Endothelial cell of umbilical vein (primary cell): ENCODE data around the gene KIF4A. TPM values are rescaled to one million over a fixed set of nuclear protein-coding genes. Genes with fewer than 3 reads are reported as not detected.

Experiments used
- BruUV-seq: library from RNA; stranded (reverse); fragments of 400-500 nt; replicated peaks from 2 replicates; lab custom pipeline; 2021; lab: Mats Ljungman, UMichigan
- CTCF ChIA-PET: fragments of 300-600, 350-600 bp; sonication (Branson Sonifier 250); formaldehyde crosslinking; loops from one replicate; lab custom pipeline; 2021; ENCODE audit warnings: antibody characterized with exemption, inconsistent platforms; lab: Charles Lee
- POLR2A ChIA-PET: fragments of 300-600, 350-600 bp; sonication (Branson Sonifier 250); formaldehyde crosslinking; loops from one replicate; lab custom pipeline; 2021; ENCODE audit warnings: antibody characterized with exemption, inconsistent platforms; lab: Charles Lee
- DNase-seq: peaks from one replicate; pipeline ENCODE4 v3.0.0-alpha.2; 2011; ENCODE audit warnings: low read depth, low spot score
- FAIRE-seq: peaks from 2 replicates; lab custom pipeline; 2011; peaks lifted over from hg19 to GRCh38; lab: Jason Lieb, UNC
- H2AFZ ChIP-seq: 2 replicates; pipeline ENCODE4 v1.6.0; 2012; ENCODE audit warnings: low read depth, low read length, control low read depth, inconsistent platforms
- H3K27ac ChIP-seq: 2 replicates; pipeline ENCODE4 v1.5.1; 2011; ENCODE audit warnings: low read depth, mild to moderate bottlenecking, control low read depth, low read length, moderate library complexity; ENCODE audit not compliant: insufficient read depth
- H3K27me3 ChIP-seq, 2 experiments: 2 replicates each; pipeline versions ENCODE4 v1.6.0 to v1.6.1; 2011; ENCODE audit warnings: low read length in 2 of 2, mixed read lengths in 1 of 2; ENCODE audit not compliant: control insufficient read depth in 2 of 2, insufficient read depth in 2 of 2
- H3K36me3 ChIP-seq, 2 experiments: 2 replicates in 1 of 2; 3 replicates in 1 of 2; pipeline ENCODE4 v1.5.1; 2011; ENCODE audit warnings: low read length in 2 of 2, mild to moderate bottlenecking in 1 of 2, moderate library complexity in 1 of 2; ENCODE audit not compliant: control insufficient read depth in 2 of 2, insufficient read depth in 2 of 2; ENCODE audit errors: extremely low read depth in 1 of 2
- H3K4me1 ChIP-seq: 3 replicates; pipeline ENCODE4 v1.5.1; 2011; ENCODE audit warnings: mild to moderate bottlenecking, low read length; ENCODE audit not compliant: control insufficient read depth, insufficient read depth; ENCODE audit errors: extremely low read depth
- H3K4me2 ChIP-seq: 2 replicates; pipeline ENCODE4 v1.6.1; 2011; ENCODE audit warnings: low read length, control low read depth, mixed read lengths; ENCODE audit not compliant: insufficient read depth
- H3K4me3 ChIP-seq, 3 experiments: fragments of 200-600 bp in 1 of 3; sonication (generic), shearing (Covaris generic) in 1 of 3; replicated peaks in 1 of 3; 2 replicates each; pipeline ENCODE4 v1.5.1; 2011 to 2016; ENCODE audit warnings: control low read depth in 3 of 3, low read length in 3 of 3, mild to moderate bottlenecking in 2 of 3, inconsistent platforms in 1 of 3, low read depth in 1 of 3, moderate library complexity in 1 of 3; ENCODE audit not compliant: insufficient read depth in 1 of 3
- H3K79me2 ChIP-seq: 2 replicates; pipeline ENCODE4 v1.6.0; 2012; ENCODE audit warnings: low read length, inconsistent platforms; ENCODE audit not compliant: control insufficient read depth, insufficient read depth
- H3K9ac ChIP-seq: replicated peaks from 2 replicates; pipeline ENCODE3; 2011; ENCODE audit warnings: low read length, control low read depth; ENCODE audit not compliant: insufficient read depth; ENCODE audit errors: extremely low read depth
- H3K9me1 ChIP-seq: replicated peaks from 3 replicates; pipeline ENCODE4 v1.6.0; 2011; ENCODE audit warnings: mild to moderate bottlenecking, low read length; ENCODE audit not compliant: control insufficient read depth, insufficient read depth; ENCODE audit errors: extremely low read depth
- H3K9me3 ChIP-seq: replicated peaks from 2 replicates; pipeline ENCODE4 v1.5.1; 2012; ENCODE audit warnings: low read length, inconsistent platforms; ENCODE audit not compliant: control insufficient read depth, insufficient read depth
- H4K20me1 ChIP-seq: replicated peaks from 2 replicates; pipeline ENCODE3; 2011; ENCODE audit warnings: mild to moderate bottlenecking, low read length; ENCODE audit not compliant: control insufficient read depth, insufficient read depth; ENCODE audit errors: extremely low read depth
- CTCF ChIP-seq, 2 donors: IDR thresholded peaks; 1 replicate in 1 of 2; 2 replicates in 1 of 2; pipeline ENCODE4 v1.5.1; 2011; ENCODE audit warnings: low read length in 2 of 2, mild to moderate bottlenecking in 2 of 2, moderate library complexity in 2 of 2, control low read depth in 1 of 2, inconsistent platforms in 1 of 2, low read depth in 1 of 2; ENCODE audit not compliant: insufficient read depth in 1 of 2; ENCODE audit errors: extremely low read depth in 1 of 2
- EZH2 ChIP-seq: IDR thresholded peaks from 2 replicates; pipeline ENCODE4 v1.6.1; 2012; ENCODE audit warnings: borderline replicate concordance, low read depth, mild to moderate bottlenecking, moderate library complexity, low read length, inconsistent platforms; ENCODE audit not compliant: severe bottlenecking
- FOS ChIP-seq: IDR thresholded peaks from 2 replicates; pipeline ENCODE4 v1.6.1; 2011; ENCODE audit warnings: mild to moderate bottlenecking, low read length, moderate library complexity, borderline replicate concordance; ENCODE audit not compliant: insufficient read depth
- GATA2 ChIP-seq: IDR thresholded peaks from 2 replicates; pipeline ENCODE4 v1.7.0; 2011; ENCODE audit warnings: low read depth, mild to moderate bottlenecking, moderate library complexity, mixed read lengths, low read length; ENCODE audit not compliant: insufficient read length, insufficient read depth
- JUN ChIP-seq: IDR thresholded peaks from 2 replicates; pipeline ENCODE4 v1.6.1; 2011; ENCODE audit warnings: borderline replicate concordance, low read depth; ENCODE audit not compliant: insufficient read length, insufficient read depth
- MAX ChIP-seq: IDR thresholded peaks from 2 replicates; pipeline ENCODE4 v1.6.1; 2011; ENCODE audit not compliant: insufficient read depth, insufficient read length
- MYC ChIP-seq: IDR thresholded peaks from one replicate; pipeline ENCODE4 v1.6.1; 2011; ENCODE audit warnings: mild to moderate bottlenecking, low read depth, low read length
- POLR2A ChIP-seq: IDR thresholded peaks from 2 replicates; pipeline ENCODE4 v1.6.1; 2012; ENCODE audit warnings: low read depth, mild to moderate bottlenecking, control low read depth, low read length
- POLR2AphosphoS5 ChIP-seq: IDR thresholded peaks from 2 replicates; pipeline ENCODE4 v1.6.1; 2012; ENCODE audit warnings: low read depth, mild to moderate bottlenecking, control low read depth, low read length, moderate library complexity; ENCODE audit not compliant: insufficient read depth
- dilution Hi-C: fragments of 300-500 bp; cut with MboI; formaldehyde crosslinking; loops from one replicate; pipeline ENCODE4 v1.15.0; 2019; ENCODE audit warnings: low sequenced_read_pairs; ENCODE audit not compliant: extremely low pct_ligation_motif_present
- intact Hi-C: fragments of 100-400 bp; cut with micrococcal nuclease; formaldehyde crosslinking; loops from one replicate; pipeline ENCODE4 v1.10.0; 2022
- polyA plus RNA-seq, 4 experiments: library from polyadenylated mRNA; depleted of rRNA in 3 of 4; stranded (reverse) in 3 of 4; unstranded in 1 of 4; fragments of >200 nt; gene quantifications; 2 replicates each; pipeline versions ENCODE4 v1.2.1 to v1.2.3, GENCODE V29; 2011 to 2012; ENCODE audit warnings: missing spikeins in 1 of 4
- total RNA-seq: library from RNA; stranded (reverse); gene quantifications from 2 replicates; pipeline ENCODE4 v1.2.3, GENCODE V29; 2021

Gene KIF4A
- total and polyA plus RNA-seq, 2 donors (not counting 3 experiments of a cell fraction or from before 2014, with no cell fraction given), result 9.6 to 41.3 TPM

- Histone ChIP-seq H3K27me3 (no peaks in the 10 kb centered on the region), H3K27ac (no peak overlapping the region), H3K4me3 (no peak overlapping the region), H3K4me2 (no peak overlapping the region), H3K79me2 (no peaks in the 10 kb centered on the region), H3K9ac (no peak overlapping the region), H3K36me3 (no peaks in the 10 kb centered on the region), H2AFZ (no peak overlapping the region), H3K4me1 (no peaks in the 10 kb centered on the region), H4K20me1 (no peaks in the 10 kb centered on the region), H3K9me3 (no peaks in the 10 kb centered on the region), H3K9me1 (no peaks in the 10 kb centered on the region)
- ChIA-PET CTCF (no interaction called here), POLR2A (no interaction called here)
- intact Hi-C loops, result no loop called here
- dilution Hi-C loops, result no loop called here
- FAIRE-seq (no peak), DNase-seq (no peak)
- TF ChIP-seq POLR2AphosphoS5 (no peak), GATA2 (no peak), JUN (no peak), POLR2A (no peak), MAX (no peak), MYC (no peak), EZH2 (no peak), FOS (no peak), CTCF (IDR thresholded peaks at IDR 0.05; ENCODE audit: extremely low read depth in 1 of 2, insufficient read depth in 1 of 2, low read depth in 1 of 2, low read length in 2 of 2) (no peak)
- BruUV-seq, result no TSS peak
These were observed 42.7 kb upstream of the KIF4A start for GRCh38 chrX:70247252-70247651.
